IPS DF 6.9 (cell line): Measurements from ENCODE around the gene C1orf167.

ENCODE experiments used
- DNase-seq: peaks from one replicate; pipeline ENCODE4 v3.0.0-alpha.2; 2013; ENCODE audit warnings: low read depth, low spot score
- H3K27ac ChIP-seq: one replicate; pipeline ENCODE4 v1.5.1; 2013; ENCODE audit warnings: low read length, control low read depth
- H3K27me3 ChIP-seq: 2 replicates; pipeline ENCODE4 v1.6.1; 2013; ENCODE audit warnings: mild to moderate bottlenecking, low read length; ENCODE audit not compliant: control insufficient read depth, insufficient read depth
- H3K36me3 ChIP-seq: 2 replicates; pipeline ENCODE4 v1.6.1; 2013; ENCODE audit warnings: low read length; ENCODE audit not compliant: control insufficient read depth, insufficient read depth
- H3K4me1 ChIP-seq: 2 replicates; pipeline ENCODE4 v1.6.1; 2013; ENCODE audit warnings: low read length; ENCODE audit not compliant: control insufficient read depth, insufficient read depth
- H3K4me3 ChIP-seq: 2 replicates; pipeline ENCODE4 v1.5.1; 2013; ENCODE audit warnings: mild to moderate bottlenecking, low read length
- H3K9me3 ChIP-seq: 2 replicates; pipeline ENCODE4 v1.6.1; 2013; ENCODE audit warnings: low read length, inconsistent platforms; ENCODE audit not compliant: control insufficient read depth, insufficient read depth
- WGBS: extraction: QIAGEN DNeasy Blood & Tissue Kit; methylation state at CpG from one replicate; pipeline ENCODE4 v1.1.7; 2013; ENCODE audit warnings: mixed read lengths, missing lambda C conversion rate; ENCODE audit not compliant: insufficient read length, insufficient coverage; 5-methylcytosine and 5-hydroxymethylcytosine counted together

The C1orf167 gene

GRCh38 chr1:11836955-11837766 is 75.2 kb downstream of the C1orf167 start:
- WGBS, result no CpG with 5 or more reads among the region's 36 CpGs
- no peak overlapping the region for H3K4me3 ChIP-seq
- no peaks in the 10 kb centered on the region for H3K9me3 ChIP-seq
- no peaks in the 10 kb centered on the region for H3K27me3 ChIP-seq
- no peak overlapping the region for H3K27ac ChIP-seq
- DNase-seq, result no peak
- H3K36me3 ChIP-seq, result peaks cover 78% of the 10 kb centered on the region
- H3K4me1 ChIP-seq, result no peaks in the 10 kb centered on the region

GRCh38 chr1:11837767-11838348 is 75.9 kb downstream of the C1orf167 start:
- Histone ChIP-seq H3K27ac (no peak overlapping the region), H3K4me3 (no peak overlapping the region), H3K36me3 (peaks cover 79% of the 10 kb centered on the region), H3K4me1 (no peaks in the 10 kb centered on the region), H3K27me3 (no peaks in the 10 kb centered on the region), H3K9me3 (no peaks in the 10 kb centered on the region)
- no CpG with 5 or more reads among the region's 11 CpGs for WGBS
- DNase-seq, result no peak

- Histone ChIP-seq H3K27me3 (no peaks in the 10 kb centered on the region), H3K9me3 (no peaks in the 10 kb centered on the region), H3K27ac (no peak overlapping the region), H3K4me3 (no peak overlapping the region), H3K36me3 (peaks cover 72% of the 10 kb centered on the region), H3K4me1 (no peaks in the 10 kb centered on the region)
- no CpG with 5 or more reads among the region's 40 CpGs for WGBS
- DNase-seq, result peak; percentile 52
Measured at GRCh38 chr1:11838349-11839272, 76.6 kb downstream of the C1orf167 start.
